Mucosa of descending colon (tissue), 3 donors: ENCODE data around the gene FDXR. TPM values are rescaled to one million over a fixed set of nuclear protein-coding genes. Genes with fewer than 3 reads are reported as not detected.

Source experiments
- ATAC-seq: fragments of 200-7000 bp; cut with Tn5 transposase; one replicate; pipeline ENCODE4 v1.9.1; 2020; ENCODE audit warnings: mild to moderate bottlenecking, moderate library complexity
- DNase-seq, 3 donors: peaks; one replicate each; pipeline ENCODE4 v3.0.0-alpha.2; 2020
- H3K36me3 ChIP-seq: fragments of 200-600 bp; one replicate; pipeline ENCODE4 v1.8.0; 2021; ENCODE audit warnings: low read depth, mild to moderate bottlenecking
- H3K4me1 ChIP-seq: fragments of 200-600 bp; one replicate; pipeline ENCODE4 v1.8.0; 2021; ENCODE audit warnings: low read depth, mild to moderate bottlenecking
- H3K4me3 ChIP-seq: fragments of 200-600 bp; one replicate; pipeline ENCODE4 v1.8.0; 2021; ENCODE audit warnings: mild to moderate bottlenecking
- H3K9me3 ChIP-seq: fragments of 200-600 bp; one replicate; pipeline ENCODE4 v1.8.0; 2021; ENCODE audit warnings: mild to moderate bottlenecking
- intact Hi-C, 2 donors: fragments of 100-400 bp; cut with DNase I in 1 of 2; cut with micrococcal nuclease in 1 of 2; formaldehyde crosslinking; loops; one replicate each; pipeline versions ENCODE4 v1.11.0 to v1.11.1; 2022; cut with DNase I, micrococcal nuclease
- total RNA-seq, 3 donors: library from RNA; stranded (reverse); fragmentation: NEBNext Ultra II Directional in 2 of 3; extraction: Animal tissue kit (Norgen Biotek cat#: 25700) in 2 of 3; gene quantifications; one replicate each; pipeline versions ENCODE4 v1.2.1 to v1.2.4, GENCODE V29; 2021 to 2023
- TF ChIP-seq, protein P1 (sequence below): fragments of 200-600 bp; IDR thresholded peaks from one replicate; pipeline ENCODE4 v1.8.0; 2022; ENCODE audit warnings: antibody characterized with exemption, mild to moderate bottlenecking
- donor health status: DM: no; HTN: no; CAD: no; lungs with moderate emphysema.
- donor health status: DM: no; HTN: no; CAD: no.
- donor health status: DM: no; HTN: yes; CAD: no.

Gene FDXR
- total RNA-seq, 3 donors from 2014 or later: 10.6 to 14.8 (median 12.0) TPM

DNA sequence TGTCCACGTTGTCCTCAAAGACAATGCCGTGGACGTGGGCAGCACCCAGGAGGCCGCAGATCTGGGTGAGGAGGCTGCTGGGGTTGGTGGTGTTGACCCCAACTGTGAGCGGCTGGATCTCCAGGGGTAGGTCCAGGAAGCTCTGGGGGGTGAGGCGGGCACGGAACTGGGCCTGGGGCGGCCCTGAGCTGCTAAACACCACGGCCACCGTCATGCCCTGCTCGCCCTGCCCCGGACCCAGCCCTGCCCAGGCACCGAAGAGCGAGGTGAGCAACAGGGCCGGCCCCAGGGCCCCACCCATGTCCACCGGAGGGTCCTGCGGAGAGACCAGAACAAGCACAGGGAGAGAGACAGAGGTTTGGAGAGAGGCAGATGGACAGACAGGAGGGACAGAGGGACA, 18.0 kb downstream of the FDXR start:
- ATAC-seq (no peak), DNase-seq (no peak)
- intact Hi-C loops: no loop called here
- TF ChIP-seq, protein P1, sequence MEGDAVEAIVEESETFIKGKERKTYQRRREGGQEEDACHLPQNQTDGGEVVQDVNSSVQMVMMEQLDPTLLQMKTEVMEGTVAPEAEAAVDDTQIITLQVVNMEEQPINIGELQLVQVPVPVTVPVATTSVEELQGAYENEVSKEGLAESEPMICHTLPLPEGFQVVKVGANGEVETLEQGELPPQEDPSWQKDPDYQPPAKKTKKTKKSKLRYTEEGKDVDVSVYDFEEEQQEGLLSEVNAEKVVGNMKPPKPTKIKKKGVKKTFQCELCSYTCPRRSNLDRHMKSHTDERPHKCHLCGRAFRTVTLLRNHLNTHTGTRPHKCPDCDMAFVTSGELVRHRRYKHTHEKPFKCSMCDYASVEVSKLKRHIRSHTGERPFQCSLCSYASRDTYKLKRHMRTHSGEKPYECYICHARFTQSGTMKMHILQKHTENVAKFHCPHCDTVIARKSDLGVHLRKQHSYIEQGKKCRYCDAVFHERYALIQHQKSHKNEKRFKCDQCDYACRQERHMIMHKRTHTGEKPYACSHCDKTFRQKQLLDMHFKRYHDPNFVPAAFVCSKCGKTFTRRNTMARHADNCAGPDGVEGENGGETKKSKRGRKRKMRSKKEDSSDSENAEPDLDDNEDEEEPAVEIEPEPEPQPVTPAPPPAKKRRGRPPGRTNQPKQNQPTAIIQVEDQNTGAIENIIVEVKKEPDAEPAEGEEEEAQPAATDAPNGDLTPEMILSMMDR: no peak
- no peaks in the 10 kb centered on the region for H3K9me3 ChIP-seq
- no peaks in the 10 kb centered on the region for H3K36me3 ChIP-seq
- H3K4me1 ChIP-seq: peaks cover 3% of the 10 kb centered on the region
- no peak overlapping the region for H3K4me3 ChIP-seq

DNA sequence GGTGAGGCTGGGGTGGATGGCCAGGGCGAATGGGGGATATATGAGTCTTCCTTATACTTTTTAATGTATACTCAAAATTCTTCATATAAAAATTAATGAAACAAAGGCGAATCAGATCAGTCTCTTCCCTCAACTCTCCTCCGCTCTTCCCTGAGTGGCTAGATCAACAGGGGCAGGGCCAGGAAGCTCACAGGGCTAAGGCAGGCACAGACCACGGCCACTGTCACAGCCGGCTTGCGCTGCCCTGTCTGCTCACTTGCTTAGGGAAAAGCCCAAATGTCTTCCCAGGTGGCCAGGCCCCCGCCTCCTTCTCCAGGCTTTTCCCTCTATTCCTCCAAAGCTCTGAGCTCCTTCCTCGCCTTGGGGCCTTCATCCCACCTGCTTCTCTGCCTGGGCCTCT, 19.1 kb downstream of the FDXR start:
- H3K4me1 ChIP-seq: peaks cover 3% of the 10 kb centered on the region
- H3K4me3 ChIP-seq: no peak overlapping the region
- DNase-seq (no peak), ATAC-seq (no peak)
- H3K9me3 ChIP-seq: no peaks in the 10 kb centered on the region
- TF ChIP-seq, protein P1: no peak
- H3K36me3 ChIP-seq: no peaks in the 10 kb centered on the region
- intact Hi-C loops: no loop called here

DNA sequence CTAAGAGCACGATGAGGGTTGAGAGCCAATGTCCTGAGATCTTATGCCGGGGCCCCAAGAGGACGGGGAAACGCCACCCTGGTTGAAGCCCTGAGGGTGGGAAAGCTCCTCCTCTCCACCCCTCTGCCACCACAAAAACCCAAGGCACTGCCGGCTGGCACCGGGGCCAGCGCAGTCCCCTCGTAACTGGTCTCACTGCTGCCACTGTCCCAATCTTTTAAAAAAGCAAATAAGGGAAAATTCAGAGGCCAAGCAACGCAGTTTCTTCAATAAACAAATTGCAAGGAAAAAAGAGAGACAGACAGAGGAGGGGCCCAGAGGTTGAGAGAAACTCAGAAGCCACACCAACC, 19.8 kb downstream of the FDXR start:
- no peaks in the 10 kb centered on the region for H3K9me3 ChIP-seq
- TF ChIP-seq, protein P1: no peak
- DNase-seq (no peak), ATAC-seq (no peak)
- no peaks in the 10 kb centered on the region for H3K36me3 ChIP-seq
- H3K4me3 ChIP-seq: no peak overlapping the region
- H3K4me1 ChIP-seq: peaks cover 3% of the 10 kb centered on the region
- intact Hi-C loops: no loop called here

DNA sequence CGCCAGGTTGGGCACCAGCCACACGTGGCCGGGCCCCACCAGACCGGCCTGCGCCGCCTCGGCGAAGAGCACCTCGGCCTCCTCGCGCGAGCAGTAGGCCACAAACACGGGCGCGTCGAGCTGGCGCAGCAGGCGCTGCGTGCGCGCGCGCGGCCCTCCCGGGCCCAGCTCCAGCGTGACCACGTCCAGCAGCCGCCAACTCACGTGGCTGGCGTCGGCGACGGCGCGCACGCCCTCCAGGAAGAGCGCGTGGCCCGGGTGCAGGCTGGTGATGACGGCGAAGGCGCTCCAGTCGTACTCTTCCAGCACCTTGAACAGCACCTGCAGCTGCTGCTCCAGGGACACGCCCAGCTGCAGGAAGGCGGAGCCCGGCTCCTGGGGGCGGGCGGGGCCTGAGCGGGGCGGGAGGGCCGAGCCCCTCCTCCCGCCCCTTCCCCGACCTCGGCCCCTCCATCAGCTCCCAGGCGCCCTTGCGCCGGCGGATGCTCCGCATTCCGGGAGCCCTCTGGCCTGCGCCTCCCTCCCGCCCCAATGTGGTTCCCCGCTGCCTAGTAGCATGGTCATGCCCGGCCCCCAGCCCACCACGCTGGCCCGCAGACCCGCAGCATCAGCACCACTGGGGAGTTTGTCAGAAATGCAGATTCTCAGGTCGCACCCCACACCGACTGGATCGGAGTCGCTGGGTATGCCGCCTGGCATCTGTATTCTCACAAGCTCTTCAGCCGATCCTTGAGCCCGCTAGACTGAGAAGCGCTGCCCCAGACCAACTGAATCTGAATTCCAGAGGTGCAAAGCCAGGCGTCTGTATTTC, 20.4 kb downstream of the FDXR start:
- intact Hi-C loops: no loop called here
- H3K4me1 ChIP-seq: peaks cover 3% of the 10 kb centered on the region
- TF ChIP-seq, protein P1: no peak
- no peak overlapping the region for H3K4me3 ChIP-seq
- ATAC-seq (peak; percentile 78), DNase-seq (peak in 1 of 3 donors; percentile 48)
- H3K36me3 ChIP-seq: no peaks in the 10 kb centered on the region
- no peaks in the 10 kb centered on the region for H3K9me3 ChIP-seq

DNA sequence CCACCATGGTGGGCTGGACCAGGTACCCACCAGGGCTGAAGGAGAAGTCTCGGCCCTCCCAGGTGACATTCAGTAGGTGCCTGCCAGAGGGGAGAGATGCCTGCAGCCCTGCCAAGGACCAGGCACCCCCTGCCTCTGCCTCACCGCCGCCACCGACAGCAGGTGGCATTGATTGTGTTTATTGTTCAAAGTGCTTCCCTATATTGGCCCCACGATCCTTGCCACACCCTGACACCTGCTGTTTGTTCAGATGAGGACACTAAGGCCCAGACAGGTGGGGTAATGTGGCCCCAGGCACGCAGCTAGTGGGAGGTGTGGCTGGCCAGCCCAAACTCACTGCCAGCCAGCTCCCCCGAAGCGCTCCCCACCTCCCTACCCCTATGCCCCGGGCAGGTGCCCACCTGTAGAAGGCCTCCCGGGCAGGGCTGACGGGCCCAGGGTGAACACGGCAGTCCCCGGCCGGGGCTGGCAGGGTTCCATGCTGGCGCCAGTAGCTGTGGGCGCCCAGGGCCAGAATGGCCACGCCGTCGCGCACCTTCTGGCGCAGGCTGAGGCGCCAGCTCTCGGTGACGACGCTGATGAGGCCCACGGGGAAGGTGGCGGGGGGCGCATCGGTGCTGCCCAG, 21.1 kb downstream of the FDXR start:
- intact Hi-C loops: no loop called here
- peaks cover 3% of the 10 kb centered on the region for H3K4me1 ChIP-seq
- no peaks in the 10 kb centered on the region for H3K9me3 ChIP-seq
- TF ChIP-seq, protein P1: no peak
- H3K4me3 ChIP-seq: no peak overlapping the region
- DNase-seq: no peak
- ATAC-seq: peak; percentile 56
- no peaks in the 10 kb centered on the region for H3K36me3 ChIP-seq
